Suprapubic skin (tissue), 4 donors: ENCODE results near the gene ID1.

ENCODE experiments used
- EP300 ChIP-seq: sonication (generic); formaldehyde crosslinking; IDR thresholded peaks from one replicate; pipeline ENCODE4 v1.6.1; 2017; ENCODE audit warnings: antibody characterized with exemption
- POLR2A ChIP-seq, 2 donors: fragments of 450-650 bp; IDR thresholded peaks; one replicate each; pipeline ENCODE4 v1.6.1; 2017; ENCODE audit warnings: antibody characterized with exemption in 2 of 2, mild to moderate bottlenecking in 2 of 2, moderate library complexity in 2 of 2
- POLR2AphosphoS5 ChIP-seq, 3 donors: sonication (generic); formaldehyde crosslinking; IDR thresholded peaks; one replicate each; pipeline ENCODE4 v1.6.1; 2017; ENCODE audit warnings: antibody characterized with exemption in 3 of 3
- TF ChIP-seq, protein P1 (sequence below), 2 donors: fragments of 200-600 bp in 1 of 2; fragments of 450-650 bp in 1 of 2; sonication (generic) in 1 of 2; IDR thresholded peaks; one replicate each; pipeline ENCODE4 v1.5.1; 2016 to 2019; ENCODE audit warnings: antibody characterized with exemption in 2 of 2, mild to moderate bottlenecking in 1 of 2, moderate library complexity in 1 of 2

GRCh38 chr20:31560094-31560745, 44.9 kb upstream of the ID1 start:
- TF ChIP-seq, protein P1, sequence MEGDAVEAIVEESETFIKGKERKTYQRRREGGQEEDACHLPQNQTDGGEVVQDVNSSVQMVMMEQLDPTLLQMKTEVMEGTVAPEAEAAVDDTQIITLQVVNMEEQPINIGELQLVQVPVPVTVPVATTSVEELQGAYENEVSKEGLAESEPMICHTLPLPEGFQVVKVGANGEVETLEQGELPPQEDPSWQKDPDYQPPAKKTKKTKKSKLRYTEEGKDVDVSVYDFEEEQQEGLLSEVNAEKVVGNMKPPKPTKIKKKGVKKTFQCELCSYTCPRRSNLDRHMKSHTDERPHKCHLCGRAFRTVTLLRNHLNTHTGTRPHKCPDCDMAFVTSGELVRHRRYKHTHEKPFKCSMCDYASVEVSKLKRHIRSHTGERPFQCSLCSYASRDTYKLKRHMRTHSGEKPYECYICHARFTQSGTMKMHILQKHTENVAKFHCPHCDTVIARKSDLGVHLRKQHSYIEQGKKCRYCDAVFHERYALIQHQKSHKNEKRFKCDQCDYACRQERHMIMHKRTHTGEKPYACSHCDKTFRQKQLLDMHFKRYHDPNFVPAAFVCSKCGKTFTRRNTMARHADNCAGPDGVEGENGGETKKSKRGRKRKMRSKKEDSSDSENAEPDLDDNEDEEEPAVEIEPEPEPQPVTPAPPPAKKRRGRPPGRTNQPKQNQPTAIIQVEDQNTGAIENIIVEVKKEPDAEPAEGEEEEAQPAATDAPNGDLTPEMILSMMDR (IDR thresholded peaks at IDR 0.05) = peak; percentile 78 to 85
- TF ChIP-seq POLR2A (IDR thresholded peaks at IDR 0.05) (no peak), POLR2AphosphoS5 (IDR thresholded peaks at IDR 0.05) (no peak), EP300 (no peak)
